Measurements from ENCODE around the gene VWA8.
A peak's percentile ranks its signal among the peaks of the same experiment; 100 is the strongest.

VWA8 gene

GRCh38 chr13:41782086-41782485 is 178.8 kb downstream of the VWA8 start:
- Histone ChIP-seq H3K27ac (ENCODE audit: insufficient read depth in 1 of 2, low read depth in 1 of 2, low read length in 2 of 2, poor library complexity in 1 of 2, severe bottlenecking in 2 of 2) (no peak overlapping the region), H3K36me3 (ENCODE audit: control insufficient read depth in 4 of 4, insufficient read depth in 4 of 4, low read length in 3 of 4) (peaks cover 0 to 2% (median 0%) of the 10 kb centered on the region in 4 experiments), H3K4me3 (ENCODE audit: control insufficient read depth in 1 of 7, extremely low read depth in 1 of 7, insufficient read depth in 4 of 7, low read depth in 2 of 7, low read length in 6 of 7) (no peak overlapping the region), H3K9me3 (ENCODE audit: control extremely low read depth in 1 of 5, control insufficient read depth in 4 of 5, insufficient read depth in 2 of 5, low read depth in 1 of 5, low read length in 4 of 5) (no peaks in the 10 kb centered on the region), H3K27me3 (replicated peaks in 2 of 5; ENCODE audit: control insufficient read depth in 4 of 5, insufficient read depth in 5 of 5, low read length in 4 of 5) (no peaks in the 10 kb centered on the region), H3K4me1 (ENCODE audit: control extremely low read depth in 1 of 4, control insufficient read depth in 4 of 4, insufficient read depth in 4 of 4, low read length in 3 of 4) (no peaks in the 10 kb centered on the region)
- ChIA-PET CTCF (no interaction called here), POLR2A (no interaction called here)
- WGBS (ENCODE audit: insufficient coverage): 100% methylated on average over 1 of the region's 1 CpG
- DNase-seq: no peak

- 100% methylated on average over 2 of the region's 5 CpGs for WGBS (ENCODE audit: insufficient coverage)
- POLR2A ChIA-PET: no interaction called here
- no peak overlapping the region for H3K27ac ChIP-seq (ENCODE audit: insufficient read depth in 1 of 2, low read depth in 1 of 2, low read length in 2 of 2, poor library complexity in 1 of 2, severe bottlenecking in 2 of 2)
Observed at GRCh38 chr13:41780715-41781706, 179.9 kb downstream of the VWA8 start.

DNA sequence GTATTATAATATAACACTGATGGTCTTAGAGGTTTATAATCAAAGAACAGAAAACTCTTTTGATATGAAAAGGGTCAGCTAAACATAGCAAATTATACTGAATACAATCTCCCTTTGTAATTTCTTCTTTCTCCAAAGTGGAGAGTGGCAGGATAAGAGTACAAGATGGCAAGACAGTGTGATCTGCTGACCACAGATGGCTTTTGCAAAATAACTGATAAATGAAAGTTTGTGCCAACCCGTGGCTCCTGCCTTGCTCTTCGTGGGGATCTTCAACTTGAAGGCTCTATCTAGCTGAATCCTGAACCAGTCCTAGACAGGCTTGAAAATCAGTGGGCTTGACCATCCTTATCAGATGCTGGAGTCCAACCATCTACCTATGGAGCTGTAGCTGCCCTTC is 185.7 kb downstream of the VWA8 start:
- Histone ChIP-seq H3K4me1 (ENCODE audit: control extremely low read depth in 1 of 4, control insufficient read depth in 4 of 4, insufficient read depth in 4 of 4, low read length in 3 of 4) (no peaks in the 10 kb centered on the region), H3K36me3 (ENCODE audit: control insufficient read depth in 4 of 4, insufficient read depth in 4 of 4, low read length in 3 of 4) (peaks cover 0 to 7% (median 1%) of the 10 kb centered on the region in 4 experiments), H3K27ac (ENCODE audit: insufficient read depth in 1 of 2, low read depth in 1 of 2, low read length in 2 of 2, poor library complexity in 1 of 2, severe bottlenecking in 2 of 2) (no peak overlapping the region), H3K9me3 (ENCODE audit: control extremely low read depth in 1 of 5, control insufficient read depth in 4 of 5, insufficient read depth in 2 of 5, low read depth in 1 of 5, low read length in 4 of 5) (no peaks in the 10 kb centered on the region), H3K27me3 (replicated peaks in 2 of 5; ENCODE audit: control insufficient read depth in 4 of 5, insufficient read depth in 5 of 5, low read length in 4 of 5) (no peaks in the 10 kb centered on the region), H3K4me3 (ENCODE audit: control insufficient read depth in 1 of 7, extremely low read depth in 1 of 7, insufficient read depth in 4 of 7, low read depth in 2 of 7, low read length in 6 of 7) (no peak overlapping the region)
- POLR2A ChIA-PET: no interaction called here
- no peak for DNase-seq
- CTCF ChIA-PET: no interaction called here
- WGBS (ENCODE audit: insufficient coverage): 100% methylated on average over 2 of the region's 2 CpGs

More at GRCh38 chr13:41780715-41781706, 179.9 kb downstream of the VWA8 start:
- H3K36me3 ChIP-seq (ENCODE audit: control insufficient read depth in 4 of 4, insufficient read depth in 4 of 4, low read length in 3 of 4): peaks cover 0 to 3% (median 0%) of the 10 kb centered on the region in 4 experiments
- H3K27me3 ChIP-seq (replicated peaks in 2 of 5; ENCODE audit: control insufficient read depth in 4 of 5, insufficient read depth in 5 of 5, low read length in 4 of 5): no peaks in the 10 kb centered on the region
- DNase-seq: peak in 2 of 3 donors; percentile 10 to 13
- H3K9me3 ChIP-seq (ENCODE audit: control extremely low read depth in 1 of 5, control insufficient read depth in 4 of 5, insufficient read depth in 2 of 5, low read depth in 1 of 5, low read length in 4 of 5): no peaks in the 10 kb centered on the region
- no peak overlapping the region for H3K4me3 ChIP-seq (ENCODE audit: control insufficient read depth in 1 of 7, extremely low read depth in 1 of 7, insufficient read depth in 4 of 7, low read depth in 2 of 7, low read length in 6 of 7)
- CTCF ChIA-PET: interaction anchor here (0.8 kb wide), 1 partner anchor 258 kb away, joined by 3 read pairs; no protein-coding TSS in a partner anchor
- H3K4me1 ChIP-seq (ENCODE audit: control extremely low read depth in 1 of 4, control insufficient read depth in 4 of 4, insufficient read depth in 4 of 4, low read length in 3 of 4): no peaks in the 10 kb centered on the region

GRCh38 chr13:41774605-41775218 is 186.2 kb downstream of the VWA8 start:
- H3K4me3 ChIP-seq (ENCODE audit: control insufficient read depth in 1 of 7, extremely low read depth in 1 of 7, insufficient read depth in 4 of 7, low read depth in 2 of 7, low read length in 6 of 7): no peak overlapping the region
- no peaks in the 10 kb centered on the region for H3K27me3 ChIP-seq (replicated peaks in 2 of 5; ENCODE audit: control insufficient read depth in 4 of 5, insufficient read depth in 5 of 5, low read length in 4 of 5)
- H3K36me3 ChIP-seq (ENCODE audit: control insufficient read depth in 4 of 4, insufficient read depth in 4 of 4, low read length in 3 of 4): peaks cover 0 to 7% (median 1%) of the 10 kb centered on the region in 4 experiments
- no peaks in the 10 kb centered on the region for H3K4me1 ChIP-seq (ENCODE audit: control extremely low read depth in 1 of 4, control insufficient read depth in 4 of 4, insufficient read depth in 4 of 4, low read length in 3 of 4)
- ChIA-PET POLR2A (no interaction called here), CTCF (no interaction called here)
- H3K9me3 ChIP-seq (ENCODE audit: control extremely low read depth in 1 of 5, control insufficient read depth in 4 of 5, insufficient read depth in 2 of 5, low read depth in 1 of 5, low read length in 4 of 5): no peaks in the 10 kb centered on the region
- no peak for DNase-seq
- H3K27ac ChIP-seq (ENCODE audit: insufficient read depth in 1 of 2, low read depth in 1 of 2, low read length in 2 of 2, poor library complexity in 1 of 2, severe bottlenecking in 2 of 2): no peak overlapping the region

GRCh38 chr13:41767801-41768200 is 193.1 kb downstream of the VWA8 start:
- peaks cover 0 to under 1% (median 0%) of the 10 kb centered on the region in 4 experiments for H3K36me3 ChIP-seq (ENCODE audit: control insufficient read depth in 4 of 4, insufficient read depth in 4 of 4, low read length in 3 of 4)
- H3K27ac ChIP-seq (ENCODE audit: insufficient read depth in 1 of 2, low read depth in 1 of 2, low read length in 2 of 2, poor library complexity in 1 of 2, severe bottlenecking in 2 of 2): no peak overlapping the region
- no CpG with 5 or more reads among the region's 1 CpG for WGBS (ENCODE audit: insufficient coverage)
- no peak overlapping the region for H3K4me3 ChIP-seq (ENCODE audit: control insufficient read depth in 1 of 7, extremely low read depth in 1 of 7, insufficient read depth in 4 of 7, low read depth in 2 of 7, low read length in 6 of 7)
- H3K27me3 ChIP-seq (replicated peaks in 2 of 5; ENCODE audit: control insufficient read depth in 4 of 5, insufficient read depth in 5 of 5, low read length in 4 of 5): no peaks in the 10 kb centered on the region
- no peak for DNase-seq
- no peaks in the 10 kb centered on the region for H3K9me3 ChIP-seq (ENCODE audit: control extremely low read depth in 1 of 5, control insufficient read depth in 4 of 5, insufficient read depth in 2 of 5, low read depth in 1 of 5, low read length in 4 of 5)
- ChIA-PET CTCF (no interaction called here), POLR2A (no interaction called here)
- no peaks in the 10 kb centered on the region for H3K4me1 ChIP-seq (ENCODE audit: control extremely low read depth in 1 of 4, control insufficient read depth in 4 of 4, insufficient read depth in 4 of 4, low read length in 3 of 4)

GRCh38 chr13:41766439-41766838 is 194.5 kb downstream of the VWA8 start:
- Histone ChIP-seq H3K36me3 (ENCODE audit: control insufficient read depth in 4 of 4, insufficient read depth in 4 of 4, low read length in 3 of 4) (no peaks in the 10 kb centered on the region), H3K9me3 (ENCODE audit: control extremely low read depth in 1 of 5, control insufficient read depth in 4 of 5, insufficient read depth in 2 of 5, low read depth in 1 of 5, low read length in 4 of 5) (no peaks in the 10 kb centered on the region), H3K27ac (ENCODE audit: insufficient read depth in 1 of 2, low read depth in 1 of 2, low read length in 2 of 2, poor library complexity in 1 of 2, severe bottlenecking in 2 of 2) (no peak overlapping the region), H3K4me3 (ENCODE audit: control insufficient read depth in 1 of 7, extremely low read depth in 1 of 7, insufficient read depth in 4 of 7, low read depth in 2 of 7, low read length in 6 of 7) (no peak overlapping the region), H3K4me1 (ENCODE audit: control extremely low read depth in 1 of 4, control insufficient read depth in 4 of 4, insufficient read depth in 4 of 4, low read length in 3 of 4) (no peaks in the 10 kb centered on the region), H3K27me3 (replicated peaks in 2 of 5; ENCODE audit: control insufficient read depth in 4 of 5, insufficient read depth in 5 of 5, low read length in 4 of 5) (no peaks in the 10 kb centered on the region)
- CTCF ChIA-PET: interaction anchor here (1.7 kb wide), 1 partner anchor 15 kb away, joined by 3 read pairs; no protein-coding TSS in a partner anchor
- no peak for DNase-seq
- WGBS (ENCODE audit: insufficient coverage): 60% methylated on average over 1 of the region's 1 CpG
- POLR2A ChIA-PET: no interaction called here

GRCh38 chr13:41765813-41766212 is 195.1 kb downstream of the VWA8 start:
- 92% methylated on average over 5 of the region's 5 CpGs for WGBS (ENCODE audit: insufficient coverage)
- Histone ChIP-seq H3K4me3 (ENCODE audit: control insufficient read depth in 1 of 7, extremely low read depth in 1 of 7, insufficient read depth in 4 of 7, low read depth in 2 of 7, low read length in 6 of 7) (no peak overlapping the region), H3K27me3 (replicated peaks in 2 of 5; ENCODE audit: control insufficient read depth in 4 of 5, insufficient read depth in 5 of 5, low read length in 4 of 5) (no peaks in the 10 kb centered on the region), H3K4me1 (ENCODE audit: control extremely low read depth in 1 of 4, control insufficient read depth in 4 of 4, insufficient read depth in 4 of 4, low read length in 3 of 4) (no peaks in the 10 kb centered on the region), H3K27ac (ENCODE audit: insufficient read depth in 1 of 2, low read depth in 1 of 2, low read length in 2 of 2, poor library complexity in 1 of 2, severe bottlenecking in 2 of 2) (no peak overlapping the region), H3K9me3 (ENCODE audit: control extremely low read depth in 1 of 5, control insufficient read depth in 4 of 5, insufficient read depth in 2 of 5, low read depth in 1 of 5, low read length in 4 of 5) (no peaks in the 10 kb centered on the region), H3K36me3 (ENCODE audit: control insufficient read depth in 4 of 4, insufficient read depth in 4 of 4, low read length in 3 of 4) (peaks cover 0 to 2% (median 0%) of the 10 kb centered on the region in 4 experiments)
- DNase-seq: no peak
- ChIA-PET POLR2A (no interaction called here), CTCF (interaction anchor here (1.7 kb wide), 1 partner anchor 14 kb away, joined by 3 read pairs; no protein-coding TSS in a partner anchor)

All from common myeloid progenitor, CD34-positive (primary cell).